NOMO-1 treated with dmso at 0.1 percent for 144 hours (cell line): ENCODE results near the gene ABR.

ENCODE experiments used
- DNase-seq: peaks from one replicate; lab custom pipeline; 2025; ENCODE audit not compliant: unreplicated experiment; lab: John Stamatoyannopoulos, UW

Gene ABR

DNA sequence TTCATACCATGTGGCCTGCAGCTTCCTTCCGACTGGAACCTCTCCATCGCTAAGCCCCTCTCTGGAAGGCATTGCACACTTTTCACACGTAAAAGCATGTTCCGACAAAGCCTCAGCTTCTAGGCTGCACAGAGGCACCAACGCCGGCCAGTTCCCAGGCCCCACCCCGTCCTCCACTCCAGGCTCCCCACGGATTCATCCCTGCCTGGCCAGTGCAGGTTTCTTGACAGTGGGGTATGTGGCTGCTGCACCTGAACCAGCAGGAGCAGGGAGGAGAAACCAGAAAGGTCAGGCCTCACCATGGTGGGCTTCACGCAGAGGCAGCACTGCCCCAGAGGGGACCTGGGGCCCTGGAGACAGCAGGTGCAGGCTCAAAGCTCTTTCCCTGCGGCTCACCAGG, 168.6 kb downstream of the ABR start:
- DNase-seq, result no peak

DNA sequence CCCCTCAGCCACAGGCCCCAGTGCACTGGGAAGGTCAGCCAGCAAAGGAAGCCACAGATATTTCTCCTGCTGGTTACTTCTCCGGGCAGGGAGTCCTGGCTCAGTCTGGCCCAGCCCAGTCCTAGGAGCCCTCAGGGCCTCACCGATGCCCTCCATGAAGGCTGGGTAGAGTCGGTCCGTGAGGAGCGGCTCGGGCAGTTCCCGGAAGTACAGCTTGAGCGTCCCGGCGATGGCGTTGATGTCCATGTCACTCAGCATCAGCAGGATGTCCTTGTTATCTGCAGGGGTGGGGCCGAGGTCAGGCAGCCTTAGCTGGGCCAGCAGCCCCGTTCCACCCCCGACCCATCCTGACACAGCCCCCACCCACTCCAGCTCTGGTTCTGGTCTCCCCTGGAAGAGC, 169.2 kb downstream of the ABR start:
- DNase-seq, result no peak

DNA sequence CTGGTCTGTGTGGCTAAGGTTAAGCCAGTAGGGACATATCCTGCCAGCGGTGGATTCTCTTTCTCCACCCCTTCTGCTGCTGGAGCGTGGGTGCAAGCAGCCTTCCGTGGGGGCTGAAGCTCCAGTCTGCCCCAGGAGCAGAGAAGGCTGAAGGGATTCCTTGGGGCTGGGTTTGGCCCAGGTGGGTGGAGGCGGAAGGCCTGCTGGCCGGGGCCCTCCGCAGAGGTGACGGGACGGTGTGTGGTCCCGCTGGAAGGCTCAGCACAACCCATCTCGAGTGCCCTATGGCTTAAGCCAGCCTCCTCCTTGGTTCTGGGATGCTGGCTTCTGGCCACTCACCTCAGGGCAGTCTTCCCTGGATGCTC, 169.7 kb downstream of the ABR start:
- DNase-seq, result no peak

DNA sequence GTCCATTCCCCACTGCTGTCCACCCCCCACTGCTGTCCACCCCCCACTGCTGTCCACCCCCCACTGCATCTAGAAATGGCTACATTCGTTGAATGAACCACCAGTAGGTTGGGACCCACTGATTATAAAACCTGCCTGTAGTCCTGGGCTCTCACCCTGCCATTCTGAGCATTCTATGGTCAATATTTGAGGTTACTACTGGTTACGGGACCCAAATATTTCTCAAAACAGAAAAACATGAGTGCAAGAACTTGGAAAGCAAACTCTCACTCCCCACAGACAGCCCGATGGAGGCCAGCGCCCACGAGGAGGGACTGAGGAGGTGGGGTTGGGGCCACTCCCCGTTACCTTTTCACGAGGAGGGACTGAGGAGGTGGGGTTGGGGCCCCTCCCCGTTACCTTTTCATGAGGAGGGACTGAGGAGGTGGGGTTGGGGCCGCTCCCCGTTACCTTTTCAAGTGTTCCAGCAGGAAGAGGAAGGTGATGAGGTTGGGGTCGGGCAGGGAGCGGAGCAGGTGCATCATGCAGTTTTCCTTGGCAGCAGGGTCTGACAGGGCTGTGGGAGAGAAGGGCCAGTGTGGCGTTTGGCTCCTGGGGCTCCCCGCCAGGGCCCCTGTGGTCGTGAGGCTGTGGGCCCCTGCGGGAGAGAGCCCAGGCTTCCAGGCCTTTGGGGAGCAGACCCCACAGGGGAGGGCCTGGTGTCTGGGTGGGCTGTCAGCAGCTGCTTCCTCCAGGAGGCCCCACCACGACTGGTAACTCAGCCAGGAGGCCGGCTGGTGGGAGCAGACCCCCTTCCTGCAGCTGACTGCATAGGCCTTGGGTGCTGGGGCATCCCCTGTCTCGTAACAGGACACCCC, 170.3 kb downstream of the ABR start:
- no peak for DNase-seq

DNA sequence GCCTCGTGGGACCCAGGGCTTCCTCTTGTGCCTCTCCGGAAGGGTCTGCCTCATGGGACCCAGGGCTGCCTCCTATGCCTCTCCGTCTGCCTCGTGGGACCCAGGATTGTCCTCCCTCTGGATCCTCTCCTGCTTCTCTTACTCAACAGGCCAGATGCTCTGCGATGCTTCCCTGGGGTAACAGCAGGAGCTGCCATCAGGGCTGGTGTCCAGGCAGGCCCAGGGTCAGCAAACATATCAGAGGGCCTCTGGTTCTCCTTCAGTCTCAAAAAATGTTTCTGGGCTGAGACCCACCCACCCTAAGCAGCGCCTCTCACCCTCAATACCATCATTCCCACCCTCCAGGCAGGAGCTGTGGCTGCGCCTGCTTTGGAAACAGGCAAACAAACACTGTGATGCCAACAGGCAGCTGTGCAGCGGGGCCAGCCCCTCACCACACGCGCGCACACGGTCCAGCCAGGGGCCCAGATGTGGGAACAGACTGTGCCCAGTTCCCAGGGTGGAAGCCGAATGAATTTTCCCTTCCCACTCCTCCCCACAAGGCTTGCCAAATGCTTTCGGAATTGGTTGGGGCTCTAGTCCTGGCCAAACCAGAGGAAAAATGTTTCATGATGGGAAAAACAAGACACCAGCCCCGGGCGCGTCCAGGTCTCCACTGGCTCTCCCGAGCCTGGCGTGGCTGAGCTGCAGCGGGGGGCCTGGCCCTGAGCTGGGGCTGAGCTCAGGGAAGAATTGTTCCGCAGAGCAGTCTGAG, 171.6 kb downstream of the ABR start:
- no peak for DNase-seq

DNA sequence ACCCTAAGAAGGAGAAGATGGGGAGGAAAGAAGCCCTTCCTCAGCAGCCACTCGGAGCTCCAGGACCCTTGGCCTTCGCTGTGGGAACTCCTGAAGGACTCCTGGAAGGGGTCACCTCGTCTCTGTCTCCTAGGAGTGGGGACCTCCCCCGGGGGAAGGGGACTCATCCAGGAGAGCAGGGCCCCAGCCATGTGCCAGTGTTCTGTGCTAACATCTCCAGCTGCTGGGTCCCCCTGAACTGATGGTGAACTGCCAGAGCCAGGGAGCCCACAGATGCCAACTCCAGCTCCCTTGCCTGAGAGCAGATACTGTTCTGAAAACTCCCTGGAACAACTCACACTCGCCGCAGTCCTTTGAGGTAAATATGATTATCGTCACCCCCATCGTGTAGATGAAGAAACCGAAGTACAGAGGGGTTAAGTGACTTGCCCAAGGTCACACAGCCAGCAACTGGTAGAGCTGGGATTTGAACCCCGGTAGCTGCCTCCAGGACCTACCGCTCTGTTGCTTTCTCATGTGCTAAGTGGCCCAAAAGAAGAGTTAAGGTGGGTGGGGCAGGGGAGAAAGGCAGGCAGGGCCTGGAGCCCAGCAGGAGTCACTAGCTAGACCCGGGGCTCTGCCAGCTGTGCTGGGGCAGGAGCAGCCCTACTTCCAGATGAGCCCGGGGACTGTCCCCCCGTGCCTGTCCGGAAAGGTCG, 172.3 kb downstream of the ABR start:
- DNase-seq, result no peak

DNA sequence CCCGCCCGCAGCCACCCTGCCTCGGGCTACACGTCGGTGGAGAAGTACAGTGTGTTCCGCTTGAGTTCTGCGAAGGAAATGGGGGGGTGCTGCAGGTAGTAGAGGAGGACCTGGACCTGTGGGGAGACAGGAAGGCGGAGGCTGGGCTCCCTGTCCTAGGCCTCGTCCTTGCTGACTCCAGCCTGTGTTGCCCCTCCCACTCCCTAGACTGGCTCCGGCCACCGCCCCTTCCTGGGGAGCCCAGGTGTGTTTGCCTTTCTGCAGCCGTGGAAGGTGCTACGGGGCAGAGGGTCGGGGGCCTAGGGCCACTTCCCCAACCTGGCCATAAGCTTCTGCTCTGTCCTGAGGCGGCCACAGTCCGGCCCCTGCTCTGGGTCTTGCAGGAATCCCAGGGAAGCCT, 173.7 kb downstream of the ABR start:
- DNase-seq, result no peak

DNA sequence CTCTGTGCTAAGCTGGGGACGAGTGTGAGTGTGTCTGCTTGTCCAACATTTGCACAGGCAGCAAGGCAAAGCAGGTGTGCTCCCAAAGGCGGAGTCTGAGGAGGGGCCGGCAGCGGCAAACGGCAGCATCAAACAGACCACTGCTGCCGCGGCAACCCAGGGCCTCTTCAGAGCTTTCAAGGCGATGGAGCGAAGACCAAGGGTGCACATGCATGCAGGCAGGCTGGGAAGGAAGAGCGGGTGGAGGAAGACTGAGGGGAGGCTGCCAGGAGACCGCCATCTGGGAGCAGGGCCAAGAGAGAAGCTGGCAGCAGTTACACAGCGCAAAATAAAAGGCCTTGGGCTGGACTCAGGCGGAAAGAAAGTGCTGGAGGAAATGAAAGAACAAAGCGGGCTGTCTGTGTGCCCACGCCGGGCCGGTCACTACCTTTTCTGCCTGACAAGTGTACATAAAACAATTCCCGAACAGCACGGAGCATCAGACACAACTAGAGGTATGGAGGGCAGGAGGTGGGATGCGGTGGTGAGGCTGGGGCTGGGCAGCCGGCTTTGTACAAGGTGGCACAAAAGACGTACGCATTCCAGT, 174.3 kb downstream of the ABR start:
- no peak for DNase-seq

DNA sequence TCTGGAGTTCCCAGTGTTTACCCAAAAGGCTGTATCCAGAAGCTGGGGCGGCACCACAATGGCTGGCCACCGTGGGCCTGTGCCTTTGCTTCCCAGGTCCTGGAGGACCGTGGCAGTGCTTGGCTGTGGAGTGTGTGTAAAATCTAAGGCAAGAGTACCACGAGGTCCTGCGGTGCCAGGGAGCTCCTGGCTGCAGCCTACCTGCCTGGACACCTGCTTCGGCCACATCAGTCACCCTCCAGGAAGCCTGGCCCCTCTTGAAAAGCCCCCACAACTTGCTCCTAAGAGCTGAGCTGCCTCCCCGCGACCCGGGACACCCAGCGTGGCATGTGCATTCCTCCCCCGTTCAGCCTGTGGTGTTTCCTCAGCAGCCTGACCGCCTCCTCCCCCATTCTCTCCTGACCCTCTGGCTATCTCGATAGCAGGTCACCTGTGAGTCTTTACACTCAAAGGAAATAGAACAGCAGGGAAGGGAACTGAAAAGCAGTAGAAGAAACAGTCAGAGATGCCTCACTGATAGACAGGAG, 174.9 kb downstream of the ABR start:
- no peak for DNase-seq

DNA sequence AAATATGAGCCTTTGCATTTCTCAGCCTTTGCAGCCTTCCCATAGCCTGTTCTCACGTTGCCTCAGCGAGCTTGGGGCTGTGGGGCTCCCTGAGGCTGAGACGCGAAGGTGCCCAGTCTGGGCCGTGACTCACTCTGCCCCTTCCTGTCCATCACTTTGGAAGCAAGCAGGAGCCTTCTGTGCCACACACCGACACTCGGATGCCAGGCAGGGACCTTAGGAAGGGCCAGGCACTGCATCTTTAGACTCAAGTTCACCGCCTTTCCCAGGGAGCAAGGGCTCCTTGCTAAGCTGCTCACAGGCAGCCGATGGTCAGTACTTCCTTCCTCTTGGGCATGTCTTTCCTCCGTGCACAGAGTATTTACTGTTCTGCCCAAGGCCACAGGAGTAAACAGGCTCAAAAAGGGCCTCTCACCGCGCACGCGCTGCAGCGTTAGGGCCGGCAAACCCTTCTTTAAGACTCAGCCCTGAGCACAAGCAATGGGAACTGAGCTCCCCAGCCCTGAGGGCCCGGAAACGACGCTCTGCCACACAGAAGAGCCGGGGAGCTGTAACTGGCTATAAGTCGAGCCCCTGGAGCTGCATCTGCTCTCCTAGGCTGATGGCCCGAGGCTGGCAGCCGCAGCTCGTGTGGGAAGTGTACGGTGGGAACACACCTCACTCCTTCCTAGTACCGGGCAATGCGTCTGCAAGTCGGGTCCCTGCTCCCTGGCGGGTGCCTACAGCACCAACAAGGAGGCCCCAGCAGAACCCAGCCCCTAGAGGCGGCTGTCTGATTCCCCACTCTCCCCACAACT, 175.6 kb downstream of the ABR start:
- no peak for DNase-seq

DNA sequence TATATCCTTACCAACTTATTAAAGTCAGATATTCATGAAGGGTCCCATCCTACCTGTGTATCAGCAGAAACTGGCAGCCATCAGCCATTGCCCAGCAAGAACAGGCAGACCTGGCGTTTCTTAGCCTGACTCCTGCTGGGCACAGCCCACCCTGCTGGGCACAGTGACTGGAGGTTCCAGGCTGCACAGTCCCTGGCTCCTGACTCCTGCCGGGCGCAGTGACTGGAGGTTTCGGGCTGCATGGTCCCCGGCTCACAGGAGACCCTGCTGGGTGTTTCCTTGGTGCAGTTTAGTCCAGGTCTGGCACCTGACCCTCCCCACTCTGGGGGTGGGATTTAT, 176.2 kb downstream of the ABR start:
- DNase-seq, result no peak

DNA sequence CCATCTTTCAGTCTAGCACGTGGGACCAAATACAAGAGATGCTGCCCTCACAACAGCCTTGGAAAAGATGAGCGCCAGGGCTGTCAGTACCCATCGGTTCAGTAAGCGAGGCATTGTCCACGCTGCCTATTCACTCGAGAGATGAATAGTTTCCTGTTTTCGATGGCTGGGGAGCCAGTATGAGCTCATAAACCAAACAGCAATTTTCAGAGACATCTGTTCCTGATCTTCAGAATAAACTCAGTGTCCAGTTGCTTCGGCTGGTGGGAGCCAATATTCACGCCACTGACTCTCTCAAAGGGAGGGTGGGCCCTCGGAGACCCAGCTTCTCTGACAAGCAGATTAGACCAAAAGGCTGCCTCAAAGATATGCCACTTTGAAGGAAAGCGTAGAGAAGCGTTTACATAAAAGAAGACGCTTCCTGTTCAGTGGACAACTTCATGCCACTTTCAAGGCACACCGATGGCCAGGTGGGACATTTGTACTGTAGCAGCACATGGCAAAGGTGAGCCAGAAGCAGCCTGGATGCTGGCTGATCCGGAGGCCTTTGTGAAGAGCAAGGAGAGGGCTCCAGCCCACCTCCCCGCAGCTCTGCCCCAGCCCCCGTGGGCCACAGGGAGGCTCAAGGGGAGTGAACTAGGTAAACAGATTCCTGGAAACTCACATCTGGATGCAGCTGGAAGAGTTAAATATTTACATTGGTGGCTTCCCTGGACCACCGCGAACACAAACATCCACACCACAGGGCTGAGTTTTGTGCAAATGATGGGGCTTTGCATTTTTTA, 176.8 kb downstream of the ABR start:
- DNase-seq, result no peak

DNA sequence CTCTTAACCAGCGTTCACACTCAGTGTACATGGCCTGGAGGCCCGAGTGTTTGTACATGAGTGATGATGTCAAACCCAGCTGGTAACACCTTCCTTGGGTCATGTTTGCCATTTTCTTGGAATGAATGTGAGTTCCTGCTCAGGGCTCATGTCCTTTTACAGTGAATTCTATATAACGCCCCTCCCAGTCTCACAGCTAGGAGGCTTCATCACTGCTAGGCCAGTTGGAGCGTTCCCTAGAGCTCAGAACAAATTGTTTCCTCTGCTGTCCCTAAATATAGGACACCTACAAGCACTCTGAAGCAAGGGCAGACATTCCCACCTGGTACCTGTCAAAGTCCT, 177.4 kb downstream of the ABR start:
- no peak for DNase-seq

DNA sequence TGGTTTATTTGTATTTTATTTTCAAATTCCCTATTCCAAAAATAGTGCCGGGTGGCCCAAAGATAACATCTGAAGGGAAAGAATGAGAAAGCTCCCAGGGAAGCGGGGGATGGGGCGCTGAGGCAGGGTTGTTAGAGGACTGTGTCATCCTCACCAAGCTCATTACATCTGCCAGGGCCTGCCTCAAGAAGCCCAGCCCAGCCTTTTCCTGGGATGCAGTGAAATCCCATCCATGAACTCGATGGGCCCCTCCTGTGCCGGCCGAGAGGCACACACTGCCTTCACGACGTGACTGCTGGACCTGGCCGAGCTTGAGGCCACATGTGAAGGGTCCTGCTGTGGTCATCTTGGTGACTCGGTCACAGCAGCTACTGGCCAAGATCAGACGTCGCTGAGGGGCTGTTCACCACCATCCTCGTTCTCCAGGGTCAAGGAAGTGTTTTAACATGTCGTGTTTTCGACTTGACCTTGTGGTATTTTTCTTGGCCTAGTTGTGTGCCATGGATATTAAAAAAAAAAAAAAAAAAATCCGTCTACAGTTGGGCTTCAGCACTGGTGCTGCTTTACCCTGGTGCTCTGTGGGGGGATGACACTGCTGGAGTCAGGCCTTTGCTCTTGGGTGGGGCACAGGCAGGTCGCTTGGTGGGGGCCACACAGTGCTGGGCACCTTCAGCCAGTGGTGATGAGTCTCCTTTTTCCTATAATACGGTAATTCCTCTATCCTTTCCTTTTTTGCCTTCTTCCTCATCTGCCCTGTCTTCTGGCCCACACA, 178.0 kb downstream of the ABR start:
- no peak for DNase-seq

DNA sequence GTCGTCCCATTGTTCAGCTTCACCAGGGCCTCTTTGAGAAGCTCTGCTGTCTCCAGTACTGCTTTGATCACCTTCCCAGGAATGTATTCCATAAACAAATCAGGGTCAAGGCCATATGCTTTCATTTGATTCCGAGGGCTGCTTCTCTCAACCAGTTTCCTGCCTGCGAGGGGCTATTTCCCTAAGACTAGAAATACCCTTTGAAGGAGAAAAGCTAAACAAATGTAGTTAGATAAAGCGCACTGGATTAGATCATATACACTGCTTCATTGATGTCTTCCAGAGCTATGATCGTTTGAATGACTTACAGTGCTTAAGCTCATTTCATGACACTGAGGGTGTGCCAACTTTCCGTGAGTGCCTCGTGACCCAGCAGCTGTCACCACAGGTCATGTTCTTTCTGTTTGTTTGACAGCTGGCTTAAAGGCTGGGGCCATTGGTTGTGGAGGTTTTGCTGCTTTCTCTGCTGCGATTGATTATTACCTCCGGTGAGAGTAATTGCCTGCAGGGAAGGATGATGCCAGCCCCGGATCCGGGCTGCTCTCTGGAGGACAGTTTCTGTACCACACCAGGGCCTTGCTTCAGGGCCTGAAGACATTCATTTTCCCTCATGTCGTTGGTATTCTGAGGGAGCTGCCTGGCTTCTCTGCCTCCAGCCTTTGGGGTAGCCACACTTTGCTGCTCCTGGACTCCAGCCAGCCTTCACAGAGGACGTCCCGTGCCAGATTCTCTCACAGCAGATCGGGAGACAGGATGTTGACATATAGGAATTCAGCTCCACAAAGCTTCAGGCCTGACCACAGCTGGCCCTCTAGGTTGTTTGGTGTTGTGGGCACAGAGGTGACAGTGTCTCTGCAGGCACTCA, 179.0 kb downstream of the ABR start:
- no peak for DNase-seq

DNA sequence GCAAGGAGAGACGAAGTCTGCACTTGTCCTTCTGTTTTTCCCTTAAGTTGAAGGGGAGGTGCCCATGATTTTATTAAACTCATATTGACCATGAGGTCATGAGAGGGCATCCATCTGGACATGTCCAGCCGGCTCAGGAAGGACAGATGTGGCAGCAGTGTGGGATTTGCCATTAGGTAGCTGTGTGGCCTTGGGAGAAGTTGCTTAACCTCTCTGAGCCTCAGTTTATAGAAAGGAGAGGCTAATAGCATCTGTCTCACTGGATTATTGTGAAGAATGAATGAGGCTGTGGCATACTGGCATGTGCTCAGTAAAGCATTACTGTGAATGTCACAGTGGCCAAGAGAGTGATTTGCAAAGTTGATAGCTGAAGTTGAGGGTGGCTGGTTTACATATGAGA, 181.7 kb downstream of the ABR start:
- DNase-seq, result no peak

DNA sequence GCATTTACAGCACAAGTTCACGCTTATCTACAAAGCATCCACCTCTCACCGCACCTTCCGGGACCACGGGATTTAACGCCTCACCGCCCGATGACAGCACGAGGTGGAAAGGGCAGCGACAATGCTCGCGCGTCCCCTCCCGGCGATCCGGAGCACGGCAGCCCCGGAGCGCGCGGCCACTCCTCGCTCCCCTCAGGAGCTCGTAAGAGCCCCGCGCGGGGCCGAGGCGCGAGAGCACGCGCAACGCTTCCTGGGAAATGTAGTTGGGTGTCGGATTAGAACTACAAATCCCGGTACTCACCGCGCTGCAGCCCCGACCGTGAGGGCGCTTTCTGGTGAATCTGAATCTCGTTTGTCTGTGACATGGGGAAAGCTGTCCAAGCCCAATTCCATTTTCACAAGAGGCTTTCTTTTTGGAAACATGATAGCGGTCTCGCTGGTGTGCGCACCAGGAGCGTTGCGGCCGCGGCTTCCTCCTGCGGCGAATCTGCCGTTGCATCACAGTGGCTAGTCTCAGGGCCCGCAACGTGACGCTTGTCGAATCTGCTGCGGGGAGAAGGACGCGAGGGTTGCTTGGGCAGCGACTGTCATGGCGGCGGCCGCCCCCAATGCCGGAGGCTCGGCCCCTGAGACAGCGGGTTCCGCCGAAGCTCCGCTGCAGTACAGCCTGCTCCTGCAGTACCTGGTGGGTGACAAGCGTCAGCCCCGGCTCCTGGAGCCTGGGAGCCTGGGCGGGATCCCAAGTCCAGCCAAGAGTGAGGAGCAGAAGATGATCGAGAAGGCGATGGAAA, 183.0 kb downstream of the ABR start, which contains the start of gene TIMM22:
TIMM22 (plus strand) TSS at position 576 of the 791 bp plus-strand sequence; CDS start at position 590, 14 bp downstream.
- peak; percentile 96 for DNase-seq
